Activated CD8-positive, alpha-beta memory T cell treated with anti-CD3 and anti-CD28 coated beads, Interleukin-2, amount 10 ng/mL, durations not matched to agents 7 days and 5 days (primary cell): Measurements from ENCODE around the gene PNKD. TPM values are rescaled to one million over a fixed set of nuclear protein-coding genes. Genes with fewer than 3 reads are reported as not detected.

Source experiments
- ATAC-seq: fragments of 150-1000 bp; cut with Tn5 transposase; one replicate; pipeline ENCODE4 v1.10.0; 2021; ENCODE audit warnings: moderate library complexity
- CTCF ChIA-PET: fragments of 350-600 bp; sonication (Branson Sonifier 250); formaldehyde crosslinking; loops from one replicate; lab custom pipeline; 2021; ENCODE audit warnings: antibody characterized with exemption; lab: Charles Lee
- DNase-seq: peaks from one replicate; pipeline ENCODE4 v3.0.0-alpha.2; 2020
- H3K27ac Mint-ChIP-seq: one replicate; pipeline ENCODE4 v1.8.0; 2021; ENCODE audit warnings: mild to moderate bottlenecking, mixed read lengths
- H3K27me3 Mint-ChIP-seq: one replicate; pipeline ENCODE4 v1.8.0; 2021; ENCODE audit warnings: mixed read lengths
- H3K36me3 Mint-ChIP-seq: one replicate; pipeline ENCODE4 v1.8.0; 2021; ENCODE audit warnings: mild to moderate bottlenecking, mixed read lengths
- H3K4me1 Mint-ChIP-seq: one replicate; pipeline ENCODE4 v1.8.0; 2021; ENCODE audit warnings: mixed read lengths
- H3K4me3 Mint-ChIP-seq: one replicate; pipeline ENCODE4 v1.8.0; 2021; ENCODE audit warnings: mild to moderate bottlenecking, moderate library complexity, mixed read lengths
- H3K9me3 Mint-ChIP-seq: one replicate; pipeline ENCODE4 v1.8.0; 2022; ENCODE audit warnings: low read depth, mixed read lengths
- total RNA-seq, 2 experiments: library from RNA; stranded (reverse); gene quantifications; one replicate each; pipeline ENCODE4 v1.2.3, GENCODE V29; 2021

PNKD gene
- total RNA-seq, 2 experiments from 2014 or later = 37.6 to 40.7 TPM

DNA sequence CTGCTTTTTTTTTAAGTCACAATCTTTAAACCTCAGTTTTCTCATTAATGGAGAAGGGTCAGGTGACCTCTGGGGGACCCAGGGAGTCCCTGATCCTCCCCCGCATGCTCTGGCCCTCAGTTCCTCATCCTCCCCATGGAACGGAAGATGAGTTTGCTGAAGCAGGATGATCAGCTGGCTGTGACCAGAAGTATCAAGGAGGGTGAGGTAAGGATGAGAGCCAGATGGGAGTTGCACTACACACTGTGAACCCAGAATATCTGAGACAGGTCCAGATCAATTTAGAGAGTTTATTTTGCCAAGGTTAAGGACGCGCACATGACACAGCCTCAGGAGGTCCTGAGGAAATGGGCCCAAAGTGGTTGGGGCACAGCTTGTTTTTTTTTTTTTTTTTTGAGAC, 90.1 kb downstream of the PNKD start:
- Mint-ChIP-seq H3K4me1 (peaks cover 6% of the 10 kb centered on the region), H3K27me3 (no peaks in the 10 kb centered on the region), H3K27ac (no peak overlapping the region), H3K9me3 (no peaks in the 10 kb centered on the region), H3K36me3 (no peaks in the 10 kb centered on the region), H3K4me3 (no peak overlapping the region)
- CTCF ChIA-PET = interaction anchor here (0.6 to 2.4 kb wide), 2 partner anchors 33 to 90 kb away, joined by 3 to 7 read pairs; partner anchors contain the start of genes AAMP and PNKD
- DNase-seq (no peak), ATAC-seq (no peak)

DNA sequence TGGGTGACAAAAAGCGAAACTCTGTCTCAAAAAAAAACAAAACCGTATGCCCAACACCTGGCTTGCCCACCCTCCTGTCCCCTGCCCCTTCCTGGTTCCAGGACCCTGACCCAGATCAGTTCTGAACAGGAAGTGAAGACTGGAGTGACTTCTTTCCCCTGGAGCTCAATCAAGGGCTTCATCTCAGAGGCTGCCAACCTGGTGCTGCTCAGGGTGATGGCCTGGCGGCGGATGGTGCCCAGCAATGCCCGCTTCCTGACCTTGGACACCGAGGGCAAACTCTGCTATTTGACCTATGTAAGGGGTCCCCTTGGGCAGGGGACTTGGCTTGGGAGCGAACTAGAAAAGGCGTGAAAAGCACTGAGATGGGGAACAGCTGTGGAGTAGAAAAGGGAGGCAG, 92.3 kb downstream of the PNKD start:
- Mint-ChIP-seq H3K27me3 (no peaks in the 10 kb centered on the region), H3K9me3 (no peaks in the 10 kb centered on the region), H3K4me3 (no peak overlapping the region), H3K27ac (no peak overlapping the region), H3K4me1 (peaks cover 11% of the 10 kb centered on the region), H3K36me3 (no peaks in the 10 kb centered on the region)
- DNase-seq (no peak), ATAC-seq (no peak)
- CTCF ChIA-PET = interaction anchor here (1.0 to 2.4 kb wide), 2 partner anchors 31 to 41 kb away, joined by 3 to 7 read pairs; no protein-coding TSS in a partner anchor

DNA sequence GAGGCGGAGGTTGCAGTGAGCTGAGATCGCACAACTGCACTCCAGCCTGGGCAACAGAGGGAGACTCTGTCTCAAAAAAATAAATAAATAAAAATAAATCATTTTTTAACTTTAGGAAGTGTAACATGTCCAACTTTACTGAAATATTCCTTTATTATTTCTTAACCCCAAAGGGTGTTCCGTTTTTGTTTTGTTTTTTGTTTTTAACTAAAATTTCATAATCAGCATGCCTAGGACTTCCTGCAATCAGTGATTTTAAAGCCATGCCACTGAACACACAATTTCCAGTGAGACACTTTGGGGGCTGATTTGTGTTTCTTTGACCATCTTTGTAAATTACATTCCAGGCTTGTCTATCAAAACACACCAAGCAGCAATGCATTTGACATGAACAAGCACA, 93.4 kb downstream of the PNKD start:
- no peak overlapping the region for H3K4me3 Mint-ChIP-seq
- CTCF ChIA-PET = interaction anchor here (1.4 kb wide), 1 partner anchor 74 kb away, joined by 4 read pairs; no protein-coding TSS in a partner anchor

DNA sequence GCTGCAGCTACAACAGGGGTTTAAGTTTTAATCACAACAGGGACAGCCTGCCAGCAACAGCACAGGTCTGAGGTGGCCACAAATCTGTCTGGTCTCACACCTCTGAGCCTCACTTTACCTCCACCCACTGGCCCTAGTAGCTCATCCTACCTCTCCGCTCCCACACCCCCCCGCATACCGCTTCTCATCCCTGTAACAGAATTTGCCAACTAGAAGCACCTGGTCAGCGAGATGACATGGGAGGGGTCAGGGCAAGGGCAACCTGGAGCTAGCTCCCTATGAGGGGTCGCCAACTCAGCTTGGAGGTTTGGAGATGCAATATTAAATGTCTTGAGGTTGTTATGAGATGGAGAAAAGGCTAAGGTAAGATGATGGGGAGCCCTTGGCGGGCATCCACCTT, 93.9 kb downstream of the PNKD start:
- ATAC-seq = no peak

More for the DNA sequence above, 93.4 kb downstream of the PNKD start:
- Mint-ChIP-seq H3K36me3 (peaks cover 2% of the 10 kb centered on the region), H3K27me3 (peaks cover 5% of the 10 kb centered on the region), H3K27ac (no peak overlapping the region), H3K4me1 (peaks cover 15% of the 10 kb centered on the region), H3K9me3 (no peaks in the 10 kb centered on the region)
- ATAC-seq (no peak), DNase-seq (no peak)

GRCh38 chr2:218366621-218367414, 96.5 kb downstream of the PNKD start:
- CTCF ChIA-PET = interaction anchor here (0.7 to 1.7 kb wide), 8 partner anchors 10 to 95 kb away, joined by 3 to 9 read pairs (median 3); partner anchors contain the start of genes CATIP and TMBIM1
- H3K4me1 Mint-ChIP-seq = peaks cover 17% of the 10 kb centered on the region
- peak overlapping the region; percentile 64 for H3K27ac Mint-ChIP-seq
- H3K9me3 Mint-ChIP-seq = no peaks in the 10 kb centered on the region
- no peak for DNase-seq
- ATAC-seq = no peak
- H3K36me3 Mint-ChIP-seq = peaks cover 2% of the 10 kb centered on the region
- peak overlapping the region; percentile 73 for H3K4me3 Mint-ChIP-seq
- peaks cover 7% of the 10 kb centered on the region for H3K27me3 Mint-ChIP-seq

More for the DNA sequence above, 93.9 kb downstream of the PNKD start:
- Mint-ChIP-seq H3K36me3 (peaks cover 2% of the 10 kb centered on the region), H3K9me3 (no peaks in the 10 kb centered on the region), H3K4me1 (peaks cover 17% of the 10 kb centered on the region), H3K4me3 (no peak overlapping the region), H3K27ac (no peak overlapping the region), H3K27me3 (peaks cover 7% of the 10 kb centered on the region)
- DNase-seq = no peak
- CTCF ChIA-PET = interaction anchor here (1.4 kb wide), 1 partner anchor 74 kb away, joined by 4 read pairs; no protein-coding TSS in a partner anchor

DNA sequence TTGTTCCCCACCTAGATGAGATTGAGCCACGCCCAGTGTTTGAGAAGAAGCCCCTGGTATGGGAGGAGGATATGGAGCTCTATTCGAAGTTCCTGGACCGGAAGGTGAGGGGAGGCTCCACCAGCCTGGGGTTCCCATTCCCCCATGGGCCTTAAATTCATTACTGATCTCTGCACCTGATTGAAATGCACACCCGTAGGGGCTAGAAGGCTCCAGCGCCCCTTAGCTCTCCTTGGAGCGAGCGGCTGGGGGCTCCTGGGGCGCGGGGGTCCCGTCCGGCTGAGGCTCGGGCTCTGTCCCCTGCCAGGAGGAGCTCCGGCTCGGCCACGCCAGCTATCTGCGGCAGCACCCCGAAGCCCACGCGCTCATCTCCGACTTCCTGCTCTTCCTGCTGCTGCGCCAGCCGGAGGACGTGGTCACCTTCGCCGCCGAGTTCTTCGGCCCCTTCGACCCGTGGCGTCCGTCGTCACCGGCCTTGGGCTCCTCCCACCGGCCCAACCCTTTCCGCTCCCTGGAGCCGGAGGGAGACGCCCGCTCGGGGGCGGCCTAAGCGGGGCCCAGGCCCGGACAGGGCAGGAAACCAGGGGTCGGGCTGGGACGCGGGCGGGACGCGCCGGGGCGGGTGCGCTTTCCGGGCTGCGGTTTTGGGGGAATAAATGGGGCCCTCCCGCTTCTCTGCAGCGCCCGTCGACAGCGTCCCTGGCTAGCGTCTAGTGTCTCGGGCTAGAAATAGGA, 97.3 kb downstream of the PNKD start:
- ATAC-seq (peak; percentile 97), DNase-seq (peak; percentile 85)
- Mint-ChIP-seq H3K4me3 (peak overlapping the region; percentile 73), H3K4me1 (peaks cover 15% of the 10 kb centered on the region), H3K27me3 (peaks cover 7% of the 10 kb centered on the region), H3K9me3 (no peaks in the 10 kb centered on the region), H3K27ac (peak overlapping the region; percentile 77), H3K36me3 (peaks cover 2% of the 10 kb centered on the region)
- CTCF ChIA-PET = interaction anchor here (0.7 to 1.7 kb wide), 8 partner anchors 11 to 95 kb away, joined by 3 to 9 read pairs (median 3); partner anchors contain the start of genes CATIP and TMBIM1

GRCh38 chr2:218368150-218368528, 97.8 kb downstream of the PNKD start:
- CTCF ChIA-PET = interaction anchor here (1.2 to 1.7 kb wide), 2 partner anchors 45 to 77 kb away, joined by 3 to 9 read pairs; partner anchors contain the start of gene TMBIM1
- H3K27me3 Mint-ChIP-seq = peaks cover 7% of the 10 kb centered on the region
- H3K4me3 Mint-ChIP-seq = peak overlapping the region; percentile 73
- no peak for ATAC-seq
- peaks cover 2% of the 10 kb centered on the region for H3K36me3 Mint-ChIP-seq
- peaks cover 11% of the 10 kb centered on the region for H3K4me1 Mint-ChIP-seq
- H3K27ac Mint-ChIP-seq = peak overlapping the region; percentile 77
- DNase-seq = no peak
- no peaks in the 10 kb centered on the region for H3K9me3 Mint-ChIP-seq

- Mint-ChIP-seq H3K27me3 (peaks cover 7% of the 10 kb centered on the region), H3K4me3 (peak overlapping the region; percentile 11), H3K4me1 (peaks cover 11% of the 10 kb centered on the region), H3K9me3 (no peaks in the 10 kb centered on the region), H3K27ac (peak overlapping the region; percentile 6), H3K36me3 (peaks cover 2% of the 10 kb centered on the region)
- CTCF ChIA-PET = interaction anchor here (1.1 kb wide), 1 partner anchor 78 kb away, joined by 3 read pairs; no protein-coding TSS in a partner anchor
- no peak for ATAC-seq
- no peak for DNase-seq
These were observed 98.4 kb downstream of the PNKD start for GRCh38 chr2:218368621-218369153.

DNA sequence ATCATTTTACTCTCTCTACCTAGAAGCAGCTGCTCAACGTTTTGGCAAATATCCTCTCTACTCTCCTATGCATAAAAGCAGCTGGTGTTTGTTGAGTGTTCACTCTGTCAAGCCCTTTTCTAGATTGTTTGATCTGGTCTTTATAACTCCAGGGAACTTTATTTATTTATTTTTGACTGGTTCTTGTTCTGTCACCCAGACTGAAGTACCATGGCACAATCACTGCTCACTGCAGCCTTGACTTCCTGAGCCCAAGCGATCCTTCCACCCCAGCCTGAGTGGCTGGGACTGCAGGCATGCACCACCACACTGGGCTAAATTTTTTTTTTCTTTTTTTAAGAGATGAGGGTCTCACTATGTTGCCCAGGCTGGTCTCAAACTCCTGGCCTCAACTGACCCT, 99.0 kb downstream of the PNKD start:
- CTCF ChIA-PET = interaction anchor here (1.1 kb wide), 1 partner anchor 78 kb away, joined by 3 read pairs; no protein-coding TSS in a partner anchor
- H3K4me3 Mint-ChIP-seq = no peak overlapping the region
- ATAC-seq (no peak), DNase-seq (no peak)
- peaks cover 2% of the 10 kb centered on the region for H3K36me3 Mint-ChIP-seq
- peaks cover 7% of the 10 kb centered on the region for H3K27me3 Mint-ChIP-seq
- no peak overlapping the region for H3K27ac Mint-ChIP-seq
- peaks cover 11% of the 10 kb centered on the region for H3K4me1 Mint-ChIP-seq
- H3K9me3 Mint-ChIP-seq = no peaks in the 10 kb centered on the region

DNA sequence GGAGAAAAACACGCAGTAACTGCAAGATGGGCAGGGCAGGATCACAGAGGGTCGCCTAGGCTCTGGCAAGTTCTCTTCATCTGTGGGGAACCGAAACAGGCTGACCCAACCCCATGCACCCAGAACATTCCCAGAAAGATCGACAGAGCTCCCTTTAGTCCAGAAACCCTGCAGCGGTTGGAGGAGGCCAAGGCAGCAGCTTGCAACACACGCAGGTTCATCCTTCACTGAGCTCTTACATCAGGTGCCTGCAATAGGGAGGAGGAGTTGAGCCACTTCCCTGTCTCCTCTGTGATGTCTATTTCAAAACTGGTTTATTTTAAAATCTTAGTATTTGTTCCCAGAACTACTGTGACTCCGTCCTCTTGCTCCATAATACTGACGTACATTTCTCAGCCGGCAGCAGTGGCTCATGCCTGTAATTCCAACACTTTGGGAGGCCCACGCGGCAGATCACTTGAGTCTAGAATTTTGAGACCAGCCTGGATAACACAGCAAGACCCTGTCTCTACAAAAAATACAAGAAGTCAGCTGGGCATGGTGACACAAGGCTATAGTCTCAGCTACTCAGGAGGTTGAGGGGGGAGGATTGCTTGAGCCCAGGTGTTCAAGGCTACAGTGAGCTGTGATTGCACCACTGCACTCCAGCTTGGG, 100.2 kb downstream of the PNKD start:
- no peak overlapping the region for H3K4me3 Mint-ChIP-seq
- no peaks in the 10 kb centered on the region for H3K9me3 Mint-ChIP-seq
- DNase-seq = no peak
- peaks cover 11% of the 10 kb centered on the region for H3K4me1 Mint-ChIP-seq
- H3K27ac Mint-ChIP-seq = no peak overlapping the region
- peaks cover 2% of the 10 kb centered on the region for H3K36me3 Mint-ChIP-seq
- CTCF ChIA-PET = interaction anchor here (1.1 kb wide), 2 partner anchors 14 to 97 kb away, joined by 3 read pairs; partner anchors contain the start of gene CATIP
- peaks cover 7% of the 10 kb centered on the region for H3K27me3 Mint-ChIP-seq
- ATAC-seq = no peak

GRCh38 chr2:218371983-218372350, 101.6 kb downstream of the PNKD start:
- H3K4me3 Mint-ChIP-seq = no peak overlapping the region
- H3K27me3 Mint-ChIP-seq = peaks cover 7% of the 10 kb centered on the region
- no peaks in the 10 kb centered on the region for H3K9me3 Mint-ChIP-seq
- DNase-seq (no peak), ATAC-seq (no peak)
- CTCF ChIA-PET = no interaction called here
- H3K27ac Mint-ChIP-seq = no peak overlapping the region
- peaks cover 2% of the 10 kb centered on the region for H3K36me3 Mint-ChIP-seq
- peaks cover 9% of the 10 kb centered on the region for H3K4me1 Mint-ChIP-seq

DNA sequence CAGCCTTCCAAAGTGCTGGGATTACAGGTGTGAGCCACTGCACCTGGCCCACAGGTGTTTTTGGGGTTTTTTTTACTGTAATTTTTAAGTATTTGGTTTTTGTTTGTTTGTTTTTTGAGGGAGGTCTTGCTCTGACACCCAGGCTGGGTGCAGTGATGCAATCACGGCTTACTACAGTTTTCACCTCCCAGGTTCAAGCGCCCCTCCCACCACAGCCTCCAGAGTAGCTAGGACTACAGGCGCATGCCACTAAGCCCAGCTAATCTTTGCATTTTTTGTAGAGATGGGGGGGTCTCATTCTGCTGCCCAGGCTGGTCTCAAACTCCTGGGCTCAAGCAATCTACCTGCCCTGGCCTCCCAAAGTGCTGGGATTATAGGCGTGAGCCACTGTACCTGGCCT, 104.5 kb downstream of the PNKD start:
- no peak overlapping the region for H3K4me3 Mint-ChIP-seq
- no peak overlapping the region for H3K27ac Mint-ChIP-seq
- H3K36me3 Mint-ChIP-seq = no peaks in the 10 kb centered on the region
- DNase-seq (no peak), ATAC-seq (no peak)
- H3K4me1 Mint-ChIP-seq = no peaks in the 10 kb centered on the region
- H3K9me3 Mint-ChIP-seq = no peaks in the 10 kb centered on the region
- H3K27me3 Mint-ChIP-seq = peaks cover 6% of the 10 kb centered on the region
- CTCF ChIA-PET = interaction anchor here (0.9 kb wide), 1 partner anchor 76 kb away, joined by 3 read pairs; no protein-coding TSS in a partner anchor
